Peyer's patch (tissue), 4 donors: ENCODE data around the gene DRD2. TPM values are rescaled to one million over a fixed set of nuclear protein-coding genes. Genes with fewer than 3 reads are reported as not detected.

Source experiments
- DNase-seq, 3 donors: peaks; one replicate each; pipeline ENCODE4 v3.0.0-alpha.2; 2017 to 2019
- H3K27ac ChIP-seq, 4 donors: fragments of 200-600 bp; sonication (generic); one replicate each; pipeline ENCODE4 v1.5.1; 2016 to 2019
- H3K27me3 ChIP-seq, 2 donors: fragments of 200-600 bp; sonication (generic); one replicate each; pipeline ENCODE4 v1.5.1; 2019
- H3K36me3 ChIP-seq, 3 donors: fragments of 200-600 bp; sonication (generic); one replicate each; pipeline ENCODE4 v1.5.1; 2016 to 2019
- H3K4me1 ChIP-seq, 4 donors: fragments of 200-600 bp; sonication (generic); one replicate each; pipeline ENCODE4 v1.5.1; 2016 to 2019
- H3K4me3 ChIP-seq, 4 donors: fragments of 200-600 bp; sonication (generic); 1 replicate in 3 of 4; 2 replicates in 1 of 4; pipeline ENCODE4 v1.5.1; 2016 to 2019; ENCODE audit warnings: mild to moderate bottlenecking in 1 of 4
- H3K9me3 ChIP-seq, 4 donors: fragments of 200-600 bp; sonication (generic); one replicate each; pipeline ENCODE4 v1.5.1; 2016 to 2019; ENCODE audit warnings: mild to moderate bottlenecking in 1 of 4
- CTCF ChIP-seq, 6 experiments: fragments of 450-650 bp in 4 of 6; fragments of 200-600 bp in 2 of 6; sonication (generic) in 1 of 6; IDR thresholded peaks; one replicate each; pipeline ENCODE4 v1.5.1; 2017 to 2019; ENCODE audit warnings: antibody characterized with exemption in 6 of 6, mild to moderate bottlenecking in 3 of 6, moderate library complexity in 1 of 6
- POLR2A ChIP-seq, 2 donors: fragments of 450-650 bp; IDR thresholded peaks; one replicate each; pipeline ENCODE4 v1.5.1; 2017; ENCODE audit warnings: antibody characterized with exemption in 2 of 2, mild to moderate bottlenecking in 2 of 2, moderate library complexity in 2 of 2
- total RNA-seq, 4 donors: library from RNA; depleted of rRNA; stranded (reverse); fragments of >200 nt; gene quantifications; one replicate each; pipeline ENCODE4 v1.1.0, GENCODE V29; 2016

Gene DRD2
- total RNA-seq, 4 donors from 2014 or later: not detected

DNA sequence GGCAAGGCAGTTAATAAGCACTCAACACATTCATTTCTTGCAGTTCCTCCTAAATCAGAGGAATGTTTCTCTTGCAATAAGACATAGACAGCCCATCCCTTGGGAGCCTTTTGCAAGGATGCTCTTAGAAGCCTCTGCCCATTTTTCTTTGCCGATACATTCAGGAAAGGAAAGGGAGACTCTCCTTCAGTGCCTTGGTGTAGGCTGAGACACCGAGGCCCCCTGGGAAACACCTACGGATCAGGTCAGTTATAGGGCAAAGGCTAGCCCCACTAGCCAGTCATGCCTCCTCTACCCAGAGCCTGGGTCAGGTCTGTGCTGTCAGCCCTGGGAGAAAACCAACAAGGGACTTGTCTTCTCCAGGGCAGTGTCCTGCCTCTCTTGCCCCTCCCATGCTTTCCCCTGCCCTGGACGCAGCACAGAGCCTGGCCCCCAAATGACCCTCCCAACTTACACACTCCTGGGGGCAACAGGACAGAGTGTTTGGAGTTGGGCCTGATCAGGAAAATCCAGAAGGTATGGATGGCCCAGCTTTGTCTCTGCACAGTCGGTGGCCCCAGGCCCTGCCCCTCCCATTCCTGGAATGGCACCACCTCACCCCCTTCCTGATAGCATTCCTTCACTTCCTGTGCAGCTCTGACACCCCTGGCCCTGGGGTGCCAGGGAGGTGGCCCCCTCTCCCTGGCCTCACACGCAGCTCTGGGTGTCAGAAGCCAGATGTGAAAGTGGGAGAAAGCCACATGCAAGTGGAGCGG lies 69.3 kb downstream of the DRD2 start:
- no peak overlapping the region for H3K4me3 ChIP-seq
- H3K27me3 ChIP-seq: no peaks in the 10 kb centered on the region
- H3K9me3 ChIP-seq: no peaks in the 10 kb centered on the region
- no peak for DNase-seq
- TF ChIP-seq CTCF (IDR thresholded peaks at IDR 0.05): no peak
- no peak overlapping the region for H3K27ac ChIP-seq
- no peaks in the 10 kb centered on the region for H3K4me1 ChIP-seq
- no peaks in the 10 kb centered on the region for H3K36me3 ChIP-seq

DNA sequence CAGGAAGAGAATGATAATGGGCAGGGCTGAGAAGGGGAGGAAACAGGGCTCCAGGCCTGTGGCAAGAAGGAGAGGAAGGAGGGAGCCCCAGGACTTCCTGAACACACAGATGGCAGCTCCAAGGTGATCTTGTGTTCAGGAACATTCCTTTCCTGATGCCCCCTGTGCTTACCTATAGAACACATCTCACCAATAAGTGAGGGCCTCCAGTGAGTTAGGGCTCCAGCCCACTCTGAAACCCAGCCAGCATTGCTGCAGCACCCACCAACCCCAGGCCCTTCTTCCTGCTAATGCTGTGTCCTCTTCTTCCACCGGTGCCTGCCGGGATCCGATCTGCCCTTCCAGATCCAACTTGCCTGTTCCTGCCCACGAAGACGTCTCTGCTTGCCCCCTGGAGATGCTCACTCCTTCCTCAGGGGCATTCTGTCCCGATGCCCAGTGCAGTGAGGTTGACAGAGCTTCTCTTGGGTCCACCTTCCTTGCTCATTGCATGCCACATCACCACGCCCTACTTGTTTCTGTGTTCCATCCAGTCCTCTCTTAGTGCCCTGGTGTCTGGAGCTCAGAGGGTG lies 70.3 kb downstream of the DRD2 start:
- TF ChIP-seq POLR2A (IDR thresholded peaks at IDR 0.05) (no peak), CTCF (IDR thresholded peaks at IDR 0.05) (no peak)
- no peak overlapping the region for H3K27ac ChIP-seq
- H3K27me3 ChIP-seq: no peaks in the 10 kb centered on the region
- no peaks in the 10 kb centered on the region for H3K4me1 ChIP-seq
- no peaks in the 10 kb centered on the region for H3K36me3 ChIP-seq
- H3K9me3 ChIP-seq: no peaks in the 10 kb centered on the region
- DNase-seq: no peak
- H3K4me3 ChIP-seq: no peak overlapping the region

GRCh38 chr11:113401718-113402117 lies 73.5 kb downstream of the DRD2 start:
- Histone ChIP-seq H3K4me1 (no peaks in the 10 kb centered on the region), H3K27ac (no peak overlapping the region), H3K27me3 (no peaks in the 10 kb centered on the region), H3K4me3 (no peak overlapping the region), H3K36me3 (no peaks in the 10 kb centered on the region), H3K9me3 (no peaks in the 10 kb centered on the region)
- TF ChIP-seq POLR2A (IDR thresholded peaks at IDR 0.05): no peak
- TF ChIP-seq CTCF (IDR thresholded peaks at IDR 0.05): no peak
- DNase-seq: peak in 2 of 3 donors; percentile 61 to 71

- Histone ChIP-seq H3K9me3 (no peaks in the 10 kb centered on the region), H3K4me1 (no peaks in the 10 kb centered on the region), H3K27ac (no peak overlapping the region), H3K4me3 (no peak overlapping the region), H3K27me3 (no peaks in the 10 kb centered on the region), H3K36me3 (no peaks in the 10 kb centered on the region)
- no peak for TF ChIP-seq POLR2A (IDR thresholded peaks at IDR 0.05)
- no peak for TF ChIP-seq CTCF (IDR thresholded peaks at IDR 0.05)
- DNase-seq: no peak
These were observed 74.5 kb downstream of the DRD2 start for GRCh38 chr11:113400631-113401230.

DNA sequence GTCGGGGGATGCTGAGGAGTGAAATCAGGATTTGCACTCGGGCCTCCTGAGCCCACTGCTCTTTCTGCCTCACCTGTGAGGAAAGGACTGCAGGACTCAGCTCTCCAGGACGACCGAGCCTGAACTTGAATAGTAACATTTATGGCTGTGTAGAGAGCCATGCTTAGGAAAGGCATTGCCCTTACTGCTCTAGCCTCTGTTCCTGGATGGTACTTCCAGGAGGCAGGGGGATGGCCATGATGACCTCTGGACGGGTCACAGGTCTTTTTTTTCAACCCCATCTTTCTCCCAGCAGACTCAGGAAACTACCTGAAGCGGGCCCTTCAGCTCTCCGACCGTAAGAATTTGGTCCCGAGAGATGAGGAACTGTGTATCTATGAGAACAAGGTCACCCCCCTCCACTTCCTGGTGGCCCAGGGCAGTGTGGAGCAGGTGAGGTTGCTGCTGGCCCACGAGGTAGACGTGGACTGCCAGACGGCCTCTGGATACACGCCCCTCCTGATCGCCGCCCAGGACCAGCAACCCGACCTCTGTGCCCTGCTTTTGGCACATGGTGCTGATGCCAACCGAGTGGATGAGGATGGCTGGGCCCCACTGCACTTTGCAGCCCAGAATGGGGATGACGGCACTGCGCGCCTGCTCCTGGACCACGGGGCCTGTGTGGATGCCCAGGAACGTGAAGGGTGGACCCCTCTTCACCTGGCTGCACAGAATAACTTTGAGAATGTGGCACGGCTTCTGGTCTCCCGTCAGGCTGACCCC lies 76.3 kb downstream of the DRD2 start:
- no peaks in the 10 kb centered on the region for H3K27me3 ChIP-seq
- no peak for TF ChIP-seq CTCF (IDR thresholded peaks at IDR 0.05)
- no peak for TF ChIP-seq POLR2A (IDR thresholded peaks at IDR 0.05)
- H3K36me3 ChIP-seq: no peaks in the 10 kb centered on the region
- no peak for DNase-seq
- no peak overlapping the region for H3K4me3 ChIP-seq
- H3K27ac ChIP-seq: no peak overlapping the region
- no peaks in the 10 kb centered on the region for H3K4me1 ChIP-seq
- no peaks in the 10 kb centered on the region for H3K9me3 ChIP-seq
